IMR-90 (cell line): ENCODE data around the gene RAP1GAP2.

ENCODE experiments used
- CEBPB ChIP-seq: IDR thresholded peaks from 2 replicates; pipeline ENCODE4 v1.6.1; 2012; ENCODE audit warnings: low read depth, low read length, improper control_type of control experiment
- MAFK ChIP-seq: IDR thresholded peaks from 2 replicates; pipeline ENCODE4 v1.6.1; 2012; ENCODE audit warnings: low read depth, low read length, improper control_type of control experiment
- MXI1 ChIP-seq: IDR thresholded peaks from 2 replicates; pipeline ENCODE4 v1.6.1; 2012; ENCODE audit warnings: low read depth, mild to moderate bottlenecking, low read length, moderate library complexity, borderline replicate concordance
- POLR2A ChIP-seq: IDR thresholded peaks from 2 replicates; pipeline ENCODE4 v1.6.1; 2012; ENCODE audit warnings: mild to moderate bottlenecking, low read depth, low read length
- RCOR1 ChIP-seq: IDR thresholded peaks from 2 replicates; pipeline ENCODE4 v1.6.1; 2012; ENCODE audit warnings: mild to moderate bottlenecking, low read length, improper control_type of control experiment; ENCODE audit not compliant: insufficient replicate concordance
- RFX5 ChIP-seq: IDR thresholded peaks from 2 replicates; pipeline ENCODE4 v1.8.0; 2012; ENCODE audit warnings: low read depth, mild to moderate bottlenecking, low read length, moderate library complexity
- SMC3 ChIP-seq: fragments of 150-350 bp; IDR thresholded peaks from 2 replicates; pipeline ENCODE4 v1.6.1; 2016; ENCODE audit warnings: low read depth, mild to moderate bottlenecking, antibody characterized with exemption, low read length, moderate library complexity
- TF ChIP-seq, protein P1 (sequence below): conservative IDR thresholded peaks from 2 replicates; pipeline ENCODE4 v1.5.1; 2012; ENCODE audit warnings: mild to moderate bottlenecking, low read depth, low read length, improper control_type of control experiment
- TF ChIP-seq, protein P2 (sequence below): fragments of 150-350 bp; IDR thresholded peaks from 2 replicates; pipeline ENCODE4 v1.6.1; 2017; ENCODE audit warnings: mild to moderate bottlenecking, antibody characterized with exemption, low read length, low read depth

DNA sequence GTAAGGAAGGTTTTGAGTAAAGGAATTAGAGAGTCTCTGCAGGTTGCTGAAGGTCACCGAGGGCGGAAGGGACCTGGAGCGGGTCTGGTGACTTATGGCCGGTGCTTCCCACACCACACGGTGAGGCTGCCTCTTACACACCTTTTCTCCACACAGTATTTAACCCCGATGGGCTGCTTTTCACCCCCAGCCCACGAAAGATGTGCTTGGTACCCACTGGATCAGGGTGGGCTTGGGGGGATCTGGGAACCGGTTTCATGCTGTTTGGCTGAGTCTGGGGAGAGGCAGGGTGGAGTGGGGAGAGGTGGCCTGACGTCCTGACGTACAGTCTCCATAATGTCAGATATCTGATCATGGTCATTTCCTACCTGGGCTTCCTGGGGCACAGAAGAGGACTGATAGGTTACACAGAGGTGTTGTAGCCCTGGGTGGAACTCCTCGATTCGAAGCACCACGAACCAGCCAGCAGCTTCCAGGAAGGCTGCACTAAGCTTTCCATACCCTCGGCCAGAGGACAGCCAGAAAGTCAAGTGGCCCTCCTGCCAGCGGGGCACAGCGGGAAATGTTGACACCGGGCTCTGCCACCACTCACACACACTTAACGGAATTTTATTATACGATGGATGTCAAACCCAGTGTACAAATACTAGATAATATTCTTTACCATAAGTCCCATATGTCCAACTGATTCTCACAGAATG is 233.1 kb downstream of the RAP1GAP2 start:
- TF ChIP-seq, protein P1, sequence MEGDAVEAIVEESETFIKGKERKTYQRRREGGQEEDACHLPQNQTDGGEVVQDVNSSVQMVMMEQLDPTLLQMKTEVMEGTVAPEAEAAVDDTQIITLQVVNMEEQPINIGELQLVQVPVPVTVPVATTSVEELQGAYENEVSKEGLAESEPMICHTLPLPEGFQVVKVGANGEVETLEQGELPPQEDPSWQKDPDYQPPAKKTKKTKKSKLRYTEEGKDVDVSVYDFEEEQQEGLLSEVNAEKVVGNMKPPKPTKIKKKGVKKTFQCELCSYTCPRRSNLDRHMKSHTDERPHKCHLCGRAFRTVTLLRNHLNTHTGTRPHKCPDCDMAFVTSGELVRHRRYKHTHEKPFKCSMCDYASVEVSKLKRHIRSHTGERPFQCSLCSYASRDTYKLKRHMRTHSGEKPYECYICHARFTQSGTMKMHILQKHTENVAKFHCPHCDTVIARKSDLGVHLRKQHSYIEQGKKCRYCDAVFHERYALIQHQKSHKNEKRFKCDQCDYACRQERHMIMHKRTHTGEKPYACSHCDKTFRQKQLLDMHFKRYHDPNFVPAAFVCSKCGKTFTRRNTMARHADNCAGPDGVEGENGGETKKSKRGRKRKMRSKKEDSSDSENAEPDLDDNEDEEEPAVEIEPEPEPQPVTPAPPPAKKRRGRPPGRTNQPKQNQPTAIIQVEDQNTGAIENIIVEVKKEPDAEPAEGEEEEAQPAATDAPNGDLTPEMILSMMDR, result no peak
- TF ChIP-seq RFX5 (no peak), POLR2A (no peak), MAFK (no peak), RCOR1 (no peak), CEBPB (no peak), SMC3 (no peak), MXI1 (no peak)
- TF ChIP-seq, protein P2, sequence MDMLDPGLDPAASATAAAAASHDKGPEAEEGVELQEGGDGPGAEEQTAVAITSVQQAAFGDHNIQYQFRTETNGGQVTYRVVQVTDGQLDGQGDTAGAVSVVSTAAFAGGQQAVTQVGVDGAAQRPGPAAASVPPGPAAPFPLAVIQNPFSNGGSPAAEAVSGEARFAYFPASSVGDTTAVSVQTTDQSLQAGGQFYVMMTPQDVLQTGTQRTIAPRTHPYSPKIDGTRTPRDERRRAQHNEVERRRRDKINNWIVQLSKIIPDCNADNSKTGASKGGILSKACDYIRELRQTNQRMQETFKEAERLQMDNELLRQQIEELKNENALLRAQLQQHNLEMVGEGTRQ, result no peak
